Mesangial cell (primary cell): ENCODE measurements around the gene PAM16. TPM values are rescaled to one million over a fixed set of nuclear protein-coding genes. Genes with fewer than 3 reads are reported as not detected.

ENCODE experiments used
- total RNA-seq: library from RNA; depleted of rRNA; stranded (reverse); fragments of >200 nt; gene quantifications from 2 replicates; pipeline ENCODE4 v1.2.3, GENCODE V29; 2015

Gene PAM16
- total RNA-seq = 41.7 and 73.7 TPM in 2 replicates

GRCh38 chr16:4350787-4351659 is at the start of gene PAM16:
PAM16 (minus strand) TSS chr16:4351321; CDS start chr16:4351234, 87 bp downstream.

GRCh38 chr16:4371357-4372000 is 20.4 kb upstream of the PAM16 start, which contains the start of gene VASN:
VASN (plus strand) TSS chr16:4371848; CDS start chr16:4380878, 9,030 bp downstream.

GRCh38 chr16:4315186-4316107 is 35.7 kb downstream of the PAM16 start, which contains the start of gene GLIS2:
GLIS2 (plus strand) TSS chr16:4316067; CDS start chr16:4332281, 16,214 bp downstream.

Other genes with a start within 250 kb of the PAM16 start
- 13.4 and 15.0 TPM in 2 replicates for gene ADCY9, start 234.9 kb downstream of the PAM16 start, total RNA-seq
- not detected in 2 replicates for gene SRL, start 109.2 kb downstream of the PAM16 start, total RNA-seq
- 10.1 and 11.2 TPM in 2 replicates for gene TFAP4, start 78.3 kb downstream of the PAM16 start, total RNA-seq
- gene GLIS2, start 35.3 kb downstream of the PAM16 start, total RNA-seq = 10.1 and 73.4 TPM in 2 replicates
- gene VASN, start 20.5 kb upstream of the PAM16 start, total RNA-seq = 43.0 and 160 TPM in 2 replicates
- 26.4 and 38.0 TPM in 2 replicates for gene CORO7, start 65.3 kb upstream of the PAM16 start, total RNA-seq
- gene DNAJA3, start 74.5 kb upstream of the PAM16 start, total RNA-seq = 38.8 and 63.2 TPM in 2 replicates
- gene NMRAL1, start 123.3 kb upstream of the PAM16 start, total RNA-seq = 55.3 and 96.1 TPM in 2 replicates
- 50.3 and 62.6 TPM in 2 replicates for gene HMOX2, start 125.1 kb upstream of the PAM16 start, total RNA-seq
- gene CDIP1, start 187.5 kb upstream of the PAM16 start, total RNA-seq = 18.6 and 19.9 TPM in 2 replicates
- under 0.01 and 0.13 TPM in 2 replicates for gene C16orf96, start 205.0 kb upstream of the PAM16 start, total RNA-seq